ENCODE data around the gene HERC2. TPM values are rescaled to one million over a fixed set of nuclear protein-coding genes. Genes with fewer than 3 reads are reported as not detected.

The HERC2 gene
- total and polyA plus RNA-seq, 2 of the 4 experiments (the other 2 are of a cell fraction): 20.8 to 28.9 TPM

GRCh38 chr15:28130651-28131050, 191.3 kb downstream of the HERC2 start:
- Histone ChIP-seq H3K79me1 (ENCODE audit: low read depth in 1 of 2, low read length in 2 of 2) (0 out of 4 replicates have a peak, but pooled peaks cover 0 to 3% of the 10 kb centered on the region in 2 experiments), H3K56ac (ENCODE audit: extremely low read depth, insufficient read depth, low read length) (no peak overlapping the region), H3K9me1 (ENCODE audit: insufficient read depth, low read length) (peaks cover 5% of the 10 kb centered on the region; the same call in 1 of the 2 replicates), H2BK120ac (ENCODE audit: low read depth, low read length) (no peak overlapping the region), H3K9ac (ENCODE audit: low read depth, low read length) (no peak overlapping the region), H4K5ac (ENCODE audit: low read depth, low read length) (no peak overlapping the region), H2BK15ac (ENCODE audit: low read depth, low read length) (no peak overlapping the region), H2AFZ (replicated peaks; ENCODE audit: low read length, poor library complexity) (no peak overlapping the region), H2BK20ac (ENCODE audit: low read depth, low read length) (no peak overlapping the region), H3K23ac (ENCODE audit: low read depth, low read length) (no peak overlapping the region), H3K18ac (ENCODE audit: low read depth, low read length) (no peak overlapping the region), H3K27me3 (ENCODE audit: control insufficient read depth, insufficient read depth, low read length) (no peaks in the 10 kb centered on the region), H3K4ac (ENCODE audit: low read depth, low read length) (no peak overlapping the region), H4K20me1 (ENCODE audit: insufficient read depth, low read length) (no peaks in the 10 kb centered on the region; the same call in 1 of the 2 replicates), H4K8ac (ENCODE audit: low read depth in 2 of 2, low read length in 2 of 2) (no peak overlapping the region), H3K14ac (replicated peaks; ENCODE audit: low read depth, low read length) (no peak overlapping the region), H2BK5ac (ENCODE audit: low read depth, low read length, poor library complexity, severe bottlenecking) (no peak overlapping the region), H3K4me2 (ENCODE audit: low read depth, low read length) (no peak overlapping the region), H3K4me1 (ENCODE audit: control insufficient read depth, insufficient read depth, low read length) (peaks cover 9% of the 10 kb centered on the region), H4K91ac (ENCODE audit: insufficient read depth, low read depth, low read length) (no peak overlapping the region), H3K36me3 (ENCODE audit: control insufficient read depth, insufficient read depth, low read length) (peaks cover 37% of the 10 kb centered on the region), H3K4me3 (ENCODE audit: insufficient read depth, low read depth, low read length) (no peak overlapping the region), H3K9me3 (ENCODE audit: control insufficient read depth, insufficient read depth, low read length) (no peaks in the 10 kb centered on the region), H2AK5ac (ENCODE audit: low read depth, low read length) (no peak overlapping the region), H2AK9ac (replicated peaks; ENCODE audit: low read depth, low read length, poor library complexity) (no peak overlapping the region), H3K27ac (ENCODE audit: insufficient read depth, low read length) (no peak overlapping the region)
- DNase-seq (no peak), ATAC-seq (ENCODE audit: low read depth) (no peak)
- dilution Hi-C loops (cut with HindIII; ENCODE audit: low sequenced_read_pairs, unreplicated experiment): no loop called here
- ChIA-PET CTCF (no interaction called here), POLR2A (ENCODE audit: unreplicated experiment) (no interaction called here)
- no CpG with 5 or more reads among the region's 7 CpGs for WGBS, 2 experiments (ENCODE audit: extremely low coverage in 2 of 2, insufficient read length in 1 of 2)
- TF ChIP-seq CTCF (conservative IDR thresholded peaks at IDR 0.05; ENCODE audit: low read depth, low read length) (no peak), FOS (IDR thresholded peaks at IDR 0.05; ENCODE audit: low read depth, low read length) (no peak), ELK1 (IDR thresholded peaks at IDR 0.05; ENCODE audit: borderline replicate concordance, low read depth, low read length) (no peak)
- intact Hi-C loops (cut with micrococcal nuclease): no loop called here
- no TSS peak for BruUV-seq (replicated peaks)
- in situ Hi-C loops (cut with MboI; ENCODE audit: low sequenced_read_pairs): no loop called here
